H9 (cell line): ENCODE measurements around the gene KAZN. TPM values are rescaled to one million over a fixed set of nuclear protein-coding genes. Genes with fewer than 3 reads are reported as not detected.

Experiments used
- DNase-seq: peaks from one replicate; pipeline ENCODE4 v3.0.0-alpha.2; 2017
- H2AFZ ChIP-seq: one replicate; pipeline ENCODE4 v1.6.1; 2013; ENCODE audit warnings: mild to moderate bottlenecking, low read length, control low read depth, moderate library complexity
- H2AK5ac ChIP-seq: 2 replicates; pipeline ENCODE4 v1.6.1; 2013; ENCODE audit warnings: low read length, control low read depth, mixed read lengths; ENCODE audit not compliant: insufficient read length
- H2BK120ac ChIP-seq: one replicate; pipeline ENCODE4 v1.6.1; 2013; ENCODE audit warnings: low read depth, mild to moderate bottlenecking, low read length, control low read depth, inconsistent platforms; ENCODE audit not compliant: poor library complexity, severe bottlenecking
- H2BK12ac ChIP-seq: 2 replicates; pipeline ENCODE4 v1.6.1; 2013; ENCODE audit warnings: low read length, control low read depth, mixed read lengths, low read depth; ENCODE audit not compliant: insufficient read length
- H2BK15ac ChIP-seq: 2 replicates; pipeline ENCODE4 v1.6.1; 2013; ENCODE audit warnings: low read depth, low read length, control low read depth
- H2BK20ac ChIP-seq: one replicate; pipeline ENCODE4 v1.6.1; 2013; ENCODE audit warnings: low read depth, mild to moderate bottlenecking, low read length, control low read depth, inconsistent platforms; ENCODE audit not compliant: poor library complexity, severe bottlenecking
- H2BK5ac ChIP-seq: 2 replicates; pipeline ENCODE4 v1.6.1; 2013; ENCODE audit warnings: low read length, control low read depth, mixed read lengths; ENCODE audit not compliant: insufficient read length
- H3K14ac ChIP-seq: 2 replicates; pipeline ENCODE4 v1.6.1; 2013; ENCODE audit warnings: low read length, control low read depth; ENCODE audit not compliant: insufficient read depth
- H3K18ac ChIP-seq: 2 replicates; pipeline ENCODE4 v1.6.1; 2013; ENCODE audit warnings: low read depth, mild to moderate bottlenecking, mixed read lengths, low read length, control low read depth; ENCODE audit not compliant: insufficient read length
- H3K23ac ChIP-seq: 2 replicates; pipeline ENCODE4 v1.6.1; 2013; ENCODE audit warnings: low read length, control low read depth, mixed read lengths, low read depth; ENCODE audit not compliant: insufficient read length
- H3K23me2 ChIP-seq: 2 replicates; pipeline ENCODE4 v1.6.1; 2013; ENCODE audit warnings: low read depth, mild to moderate bottlenecking, mixed read lengths, low read length, control low read depth; ENCODE audit not compliant: insufficient read length, poor library complexity, severe bottlenecking
- H3K27ac ChIP-seq: 2 replicates; pipeline ENCODE4 v1.5.1; 2013; ENCODE audit warnings: low read length, control low read depth, mixed read lengths, low read depth; ENCODE audit not compliant: insufficient read length
- H3K27me3 ChIP-seq: 2 replicates; pipeline ENCODE4 v1.6.1; 2013; ENCODE audit warnings: low read length, control low read depth, inconsistent platforms; ENCODE audit not compliant: insufficient read depth
- H3K4ac ChIP-seq: 2 replicates; pipeline ENCODE4 v1.6.1; 2013; ENCODE audit warnings: low read depth, mild to moderate bottlenecking, control low read depth, inconsistent platforms, low read length, moderate library complexity
- H3K4me1 ChIP-seq: 2 replicates; pipeline ENCODE4 v1.6.1; 2013; ENCODE audit warnings: low read length, control low read depth, inconsistent platforms; ENCODE audit not compliant: insufficient read depth
- H3K4me2 ChIP-seq: 2 replicates; pipeline ENCODE4 v1.6.1; 2013; ENCODE audit warnings: low read length, control low read depth, mixed read lengths; ENCODE audit not compliant: insufficient read length, insufficient read depth
- H3K56ac ChIP-seq: 2 replicates; pipeline ENCODE4 v1.6.1; 2013; ENCODE audit warnings: low read depth, mild to moderate bottlenecking, mixed read lengths, low read length, control low read depth; ENCODE audit not compliant: insufficient read length
- H3K79me1 ChIP-seq: 2 replicates; pipeline ENCODE4 v1.6.1; 2013; ENCODE audit warnings: low read depth, mild to moderate bottlenecking, moderate library complexity, low read length, control low read depth, inconsistent platforms; ENCODE audit not compliant: insufficient read depth, poor library complexity, severe bottlenecking
- H3K79me2 ChIP-seq: 2 replicates; pipeline ENCODE4 v1.6.1; 2013; ENCODE audit warnings: low read length, control low read depth, inconsistent platforms; ENCODE audit not compliant: insufficient read depth
- H3K9ac ChIP-seq: 2 replicates; pipeline ENCODE4 v1.6.1; 2013; ENCODE audit warnings: low read length, control low read depth, mixed read lengths; ENCODE audit not compliant: insufficient read length; ENCODE audit errors: extremely low read depth
- H3K9me3 ChIP-seq: one replicate; pipeline ENCODE4 v1.6.1; 2013; ENCODE audit warnings: low read depth, low read length, inconsistent platforms; ENCODE audit not compliant: control insufficient read depth
- H3T11ph ChIP-seq: one replicate; pipeline ENCODE4 v1.6.1; 2013; ENCODE audit warnings: mild to moderate bottlenecking, low read length, control low read depth, inconsistent platforms
- H4K20me1 ChIP-seq: one replicate; pipeline ENCODE4 v1.6.1; 2013; ENCODE audit not compliant: control insufficient read depth, insufficient read length, insufficient read depth
- H4K5ac ChIP-seq: 2 replicates; pipeline ENCODE4 v1.6.1; 2013; ENCODE audit warnings: low read depth, mild to moderate bottlenecking, mixed read lengths, low read length, control low read depth; ENCODE audit not compliant: insufficient read length
- H4K8ac ChIP-seq: replicated peaks from 2 replicates; pipeline ENCODE4 v1.6.1; 2013; ENCODE audit warnings: low read length, control low read depth, mixed read lengths, low read depth; ENCODE audit not compliant: insufficient read length
- H4K91ac ChIP-seq: 2 replicates; pipeline ENCODE4 v1.6.1; 2013; ENCODE audit warnings: low read depth, mild to moderate bottlenecking, moderate library complexity, mixed read lengths, low read length, control low read depth; ENCODE audit not compliant: insufficient read length
- H3K27ac Mint-ChIP-seq, 3 experiments: 2 replicates in 2 of 3; 3 replicates in 1 of 3; pipeline ENCODE4 v1.8.0; 2020 to 2021; ENCODE audit warnings: mixed read lengths in 3 of 3, mild to moderate bottlenecking in 1 of 3, moderate library complexity in 1 of 3
- H3K27me3 Mint-ChIP-seq: 2 replicates; pipeline ENCODE4 v1.8.0; 2021; ENCODE audit warnings: low read depth, mild to moderate bottlenecking, moderate library complexity, mixed read lengths
- H3K36me3 Mint-ChIP-seq, 3 experiments: 2 replicates in 2 of 3; 3 replicates in 1 of 3; pipeline ENCODE4 v1.8.0; 2020 to 2021; ENCODE audit warnings: low read depth in 3 of 3, mixed read lengths in 3 of 3; ENCODE audit not compliant: insufficient read depth in 1 of 3
- H3K4me1 Mint-ChIP-seq, 2 experiments: 2 replicates each; pipeline ENCODE4 v1.8.0; 2020; ENCODE audit warnings: mixed read lengths in 2 of 2
- H3K4me3 Mint-ChIP-seq, 2 experiments: 2 replicates in 1 of 2; 3 replicates in 1 of 2; pipeline ENCODE4 v1.8.0; 2020 to 2021; ENCODE audit warnings: mild to moderate bottlenecking in 2 of 2, mixed read lengths in 2 of 2, moderate library complexity in 1 of 2
- H3K9me3 Mint-ChIP-seq, 2 experiments: 2 replicates in 1 of 2; 3 replicates in 1 of 2; pipeline ENCODE4 v1.8.0; 2020; ENCODE audit warnings: mild to moderate bottlenecking in 2 of 2, mixed read lengths in 2 of 2, moderate library complexity in 1 of 2
- CTCF ChIP-seq: fragments of 200-600 bp; sonication (generic); conservative IDR thresholded peaks from 3 replicates; pipeline ENCODE4 v1.8.0; 2021; ENCODE audit warnings: antibody characterized with exemption, mild to moderate bottlenecking
- WGBS: extraction: QIAGEN DNeasy Blood & Tissue Kit; methylation state at CpG from one replicate; pipeline ENCODE4 v1.1.7; 2013; ENCODE audit warnings: missing lambda C conversion rate, low lambda C conversion rate, mixed read lengths; ENCODE audit not compliant: insufficient read length; ENCODE audit errors: extremely low coverage; 5-methylcytosine and 5-hydroxymethylcytosine counted together
- total RNA-seq: library from RNA; stranded (reverse); gene quantifications from 2 replicates; pipeline ENCODE4 v1.2.1, GENCODE V29; 2021

Gene KAZN
- total RNA-seq, 1 experiment from 2014 or later = 7.6 TPM

- Histone ChIP-seq H4K91ac (no peak overlapping the region), H3K4me2 (no peak overlapping the region), H3K27me3 (no peaks in the 10 kb centered on the region), H3K23me2 (no peaks in the 10 kb centered on the region), H3K18ac (no peak overlapping the region), H3K9me3 (no peaks in the 10 kb centered on the region), H3K23ac (no peak overlapping the region), H2BK12ac (no peak overlapping the region), H3K4me1 (no peaks in the 10 kb centered on the region), H3K14ac (no peak overlapping the region), H3K79me1 (no peaks in the 10 kb centered on the region), H3K4ac (no peak overlapping the region), H4K5ac (no peak overlapping the region), H3K79me2 (no peaks in the 10 kb centered on the region), H2BK20ac (no peak overlapping the region), H3K27ac (no peak overlapping the region), H3K9ac (no peak overlapping the region), H2AFZ (no peak overlapping the region), H2AK5ac (no peak overlapping the region), H4K8ac (no peak overlapping the region), H2BK15ac (no peak overlapping the region), H3K56ac (no peak overlapping the region), H2BK120ac (no peak overlapping the region), H2BK5ac (no peak overlapping the region), H4K20me1 (no peaks in the 10 kb centered on the region), H3T11ph (no peak overlapping the region)
- no CpG with 5 or more reads among the region's 5 CpGs for WGBS
- no peak for TF ChIP-seq CTCF
- Mint-ChIP-seq H3K27ac (no peak overlapping the region), H3K4me3 (no peak overlapping the region), H3K9me3 (no peaks in the 10 kb centered on the region), H3K27me3 (no peaks in the 10 kb centered on the region), H3K4me1 (peaks cover 0 to 3% of the 10 kb centered on the region in 2 experiments; a peak in 1 of 4 replicates), H3K36me3 (no peaks in the 10 kb centered on the region; a peak in 1 of 7 replicates)
- DNase-seq = no peak
Measured at GRCh38 chr1:14794906-14795305, 196.4 kb downstream of the KAZN start.
